ENCODE data around the gene BPIFA1. TPM values are rescaled to one million over a fixed set of nuclear protein-coding genes. Genes with fewer than 3 reads are reported as not detected.

BPIFA1 gene
- polyA plus RNA-seq, 1 donor from 2014 or later = not detected

- no peak overlapping the region for H3K9ac ChIP-seq (ENCODE audit: low read length)
- H3F3A ChIP-seq (ENCODE audit: insufficient read depth, low read length, poor library complexity, severe bottlenecking) = no peaks in the 10 kb centered on the region
- no peaks in the 10 kb centered on the region for H3K27me3 ChIP-seq (ENCODE audit: insufficient read depth, low read depth, low read length)
- H3K9me3 ChIP-seq (ENCODE audit: low read length) = no peaks in the 10 kb centered on the region
- H3K36me3 ChIP-seq (ENCODE audit: insufficient read depth, low read length) = no peaks in the 10 kb centered on the region
- no peak overlapping the region for H3K27ac ChIP-seq (ENCODE audit: low read length)
- H3K4me2 ChIP-seq (ENCODE audit: low read length) = no peak overlapping the region
- TF ChIP-seq EZH2 (IDR thresholded peaks at IDR 0.05; ENCODE audit: borderline replicate concordance, insufficient read depth, low read length, poor library complexity, severe bottlenecking) (no peak), REST (IDR thresholded peaks at IDR 0.05; ENCODE audit: borderline replicate concordance) (no peak), POLR2AphosphoS5 (IDR thresholded peaks at IDR 0.05) (no peak), MXI1 (conservative IDR thresholded peaks at IDR 0.05; ENCODE audit: poor library complexity, severe bottlenecking) (no peak), TAF1 (IDR thresholded peaks at IDR 0.05; ENCODE audit: low read depth) (no peak), CTCF (IDR thresholded peaks at IDR 0.05; ENCODE audit: poor library complexity, severe bottlenecking) (peak; percentile 61), SMC3 (conservative IDR thresholded peaks at IDR 0.05; ENCODE audit: poor library complexity) (no peak), EP300 (conservative IDR thresholded peaks at IDR 0.05; ENCODE audit: poor library complexity, severe bottlenecking) (no peak), RAD21 (conservative IDR thresholded peaks at IDR 0.05) (peak; percentile 52)
- no peaks in the 10 kb centered on the region for H4K20me1 ChIP-seq (ENCODE audit: insufficient read depth)
- no peak overlapping the region for H2AFZ ChIP-seq (ENCODE audit: low read depth, low read length)
- H3K4me3 ChIP-seq (ENCODE audit: low read length) = no peak overlapping the region
- H3K9me2 ChIP-seq (ENCODE audit: insufficient read depth, low read length) = no peaks in the 10 kb centered on the region
- H3K79me2 ChIP-seq (replicated peaks; ENCODE audit: insufficient read depth, low read length) = no peaks in the 10 kb centered on the region
These were observed 56.1 kb downstream of the BPIFA1 start for GRCh38 chr20:33291830-33292355.

Other genes with a start within 250 kb of the BPIFA1 start
- not detected in 2 replicates for gene SUN5, start 231.6 kb upstream of the BPIFA1 start, polyA plus RNA-seq
- not detected in 2 replicates for gene BPIFB2, start 228.3 kb upstream of the BPIFA1 start, polyA plus RNA-seq
- gene BPIFB6, start 204.3 kb upstream of the BPIFA1 start, polyA plus RNA-seq = not detected in 2 replicates
- gene BPIFB3, start 182.1 kb upstream of the BPIFA1 start, polyA plus RNA-seq = not detected in 2 replicates
- not detected in 2 replicates for gene BPIFB4, start 156.4 kb upstream of the BPIFA1 start, polyA plus RNA-seq
- not detected in 2 replicates for gene BPIFA2, start 67.8 kb upstream of the BPIFA1 start, polyA plus RNA-seq
- gene BPIFA3, start 18.6 kb upstream of the BPIFA1 start, polyA plus RNA-seq = not detected in 2 replicates
- not detected in 2 replicates for gene BPIFB1, start 47.2 kb downstream of the BPIFA1 start, polyA plus RNA-seq
- gene CDK5RAP1, start 165.5 kb downstream of the BPIFA1 start, polyA plus RNA-seq = 47.2 and 52.5 TPM in 2 replicates
- gene SNTA1, start 207.8 kb downstream of the BPIFA1 start, polyA plus RNA-seq = 7.2 and 8.6 TPM in 2 replicates

Data from neural cell (in vitro differentiated cells).